ENCODE data around the gene MPC1.

The MPC1 gene

GRCh38 chr6:166342349-166343149, 40.2 kb downstream of the MPC1 start, which contains the start of gene SFT2D1:
Gene SFT2D1 (minus strand): TSS chr6:166342545. CDS start chr6:166342481, 64 bp downstream.
- Mint-ChIP-seq H3K4me1 (ENCODE audit: low read depth) (peaks cover 27% of the 10 kb centered on the region), H3K27ac (peak within 1 kb of the TSS; percentile 94), H3K27me3 (no peaks in the 10 kb centered on the region), H3K9me3 (no peaks in the 10 kb centered on the region), H3K36me3 (ENCODE audit: low read depth) (peaks cover 12% of the 10 kb centered on the region), H3K4me3 (peak within 1 kb of the TSS; percentile 92)
- intact Hi-C loops (cut with micrococcal nuclease): loop anchor here (1.0 to 2.0 kb wide), 2 partner anchors 39 to 84 kb away; no protein-coding TSS in a partner anchor

- Mint-ChIP-seq H3K9me3 (no peaks in the 10 kb centered on the region), H3K27me3 (no peaks in the 10 kb centered on the region), H3K4me3 (peak overlapping the region; percentile 92), H3K4me1 (ENCODE audit: low read depth) (peaks cover 26% of the 10 kb centered on the region), H3K36me3 (ENCODE audit: low read depth) (peaks cover 12% of the 10 kb centered on the region), H3K27ac (peak overlapping the region; percentile 94)
- intact Hi-C loops (cut with micrococcal nuclease): loop anchor here (1.0 to 2.0 kb wide), 2 partner anchors 39 to 83 kb away; no protein-coding TSS in a partner anchor
Observed at GRCh38 chr6:166341977-166342348, 40.8 kb downstream of the MPC1 start.

GRCh38 chr6:166341464-166341863, 41.3 kb downstream of the MPC1 start:
- Mint-ChIP-seq H3K4me3 (peak overlapping the region; percentile 92), H3K27me3 (no peaks in the 10 kb centered on the region), H3K36me3 (ENCODE audit: low read depth) (peaks cover 12% of the 10 kb centered on the region), H3K4me1 (ENCODE audit: low read depth) (peaks cover 21% of the 10 kb centered on the region), H3K9me3 (no peaks in the 10 kb centered on the region), H3K27ac (peak overlapping the region; percentile 94)
- intact Hi-C loops (cut with micrococcal nuclease): no loop called here

GRCh38 chr6:166338854-166339253, 43.9 kb downstream of the MPC1 start:
- peaks cover 14% of the 10 kb centered on the region for H3K36me3 Mint-ChIP-seq (ENCODE audit: low read depth)
- H3K27me3 Mint-ChIP-seq: no peaks in the 10 kb centered on the region
- no peak overlapping the region for H3K4me3 Mint-ChIP-seq
- no peak overlapping the region for H3K27ac Mint-ChIP-seq
- intact Hi-C loops (cut with micrococcal nuclease): no loop called here
- H3K4me1 Mint-ChIP-seq (ENCODE audit: low read depth): peaks cover 20% of the 10 kb centered on the region
- no peaks in the 10 kb centered on the region for H3K9me3 Mint-ChIP-seq

- no peak overlapping the region for H3K27ac Mint-ChIP-seq
- no peaks in the 10 kb centered on the region for H3K9me3 Mint-ChIP-seq
- H3K4me1 Mint-ChIP-seq (ENCODE audit: low read depth): peaks cover 40% of the 10 kb centered on the region
- H3K4me3 Mint-ChIP-seq: no peak overlapping the region
- H3K36me3 Mint-ChIP-seq (ENCODE audit: low read depth): peaks cover 22% of the 10 kb centered on the region
- intact Hi-C loops (cut with micrococcal nuclease): no loop called here
- no peaks in the 10 kb centered on the region for H3K27me3 Mint-ChIP-seq
Observed at GRCh38 chr6:166336847-166337246, 45.9 kb downstream of the MPC1 start.

GRCh38 chr6:166335378-166336302, 47.1 kb downstream of the MPC1 start:
- no peak overlapping the region for H3K27ac Mint-ChIP-seq

GRCh38 chr6:166334878-166335277, 47.9 kb downstream of the MPC1 start:
- Mint-ChIP-seq H3K36me3 (ENCODE audit: low read depth) (peaks cover 25% of the 10 kb centered on the region), H3K27me3 (no peaks in the 10 kb centered on the region), H3K4me3 (no peak overlapping the region), H3K9me3 (no peaks in the 10 kb centered on the region), H3K4me1 (ENCODE audit: low read depth) (peaks cover 45% of the 10 kb centered on the region), H3K27ac (no peak overlapping the region)
- intact Hi-C loops (cut with micrococcal nuclease): no loop called here

More at GRCh38 chr6:166335378-166336302, 47.1 kb downstream of the MPC1 start:
- peaks cover 23% of the 10 kb centered on the region for H3K36me3 Mint-ChIP-seq (ENCODE audit: low read depth)
- intact Hi-C loops (cut with micrococcal nuclease): no loop called here
- H3K4me3 Mint-ChIP-seq: no peak overlapping the region
- H3K9me3 Mint-ChIP-seq: no peaks in the 10 kb centered on the region
- no peaks in the 10 kb centered on the region for H3K27me3 Mint-ChIP-seq
- peaks cover 43% of the 10 kb centered on the region for H3K4me1 Mint-ChIP-seq (ENCODE audit: low read depth)

- Mint-ChIP-seq H3K9me3 (no peaks in the 10 kb centered on the region), H3K4me3 (no peak overlapping the region), H3K4me1 (ENCODE audit: low read depth) (peaks cover 45% of the 10 kb centered on the region), H3K27me3 (no peaks in the 10 kb centered on the region), H3K36me3 (ENCODE audit: low read depth) (peaks cover 34% of the 10 kb centered on the region), H3K27ac (peak overlapping the region; percentile 51)
- intact Hi-C loops (cut with micrococcal nuclease): no loop called here
Observed at GRCh38 chr6:166333172-166333995, 49.4 kb downstream of the MPC1 start.

- H3K4me3 Mint-ChIP-seq: no peak overlapping the region
- H3K36me3 Mint-ChIP-seq (ENCODE audit: low read depth): peaks cover 47% of the 10 kb centered on the region
- intact Hi-C loops (cut with micrococcal nuclease): no loop called here
- no peaks in the 10 kb centered on the region for H3K27me3 Mint-ChIP-seq
- H3K9me3 Mint-ChIP-seq: no peaks in the 10 kb centered on the region
- peak overlapping the region; percentile 11 for H3K27ac Mint-ChIP-seq
- peaks cover 40% of the 10 kb centered on the region for H3K4me1 Mint-ChIP-seq (ENCODE audit: low read depth)
Observed at GRCh38 chr6:166331503-166332415, 51.0 kb downstream of the MPC1 start.

GRCh38 chr6:166330612-166331011, 52.1 kb downstream of the MPC1 start:
- no peaks in the 10 kb centered on the region for H3K9me3 Mint-ChIP-seq
- H3K4me3 Mint-ChIP-seq: no peak overlapping the region
- peaks cover 45% of the 10 kb centered on the region for H3K4me1 Mint-ChIP-seq (ENCODE audit: low read depth)
- H3K27ac Mint-ChIP-seq: no peak overlapping the region
- peaks cover 57% of the 10 kb centered on the region for H3K36me3 Mint-ChIP-seq (ENCODE audit: low read depth)
- H3K27me3 Mint-ChIP-seq: no peaks in the 10 kb centered on the region
- intact Hi-C loops (cut with micrococcal nuclease): no loop called here

- H3K4me3 Mint-ChIP-seq: no peak overlapping the region
- H3K36me3 Mint-ChIP-seq (ENCODE audit: low read depth): peaks cover 81% of the 10 kb centered on the region
- H3K4me1 Mint-ChIP-seq (ENCODE audit: low read depth): peaks cover 9% of the 10 kb centered on the region
- intact Hi-C loops (cut with micrococcal nuclease): loop anchor here (5.0 kb wide), 1 partner anchor 42 kb away; no protein-coding TSS in a partner anchor
- H3K9me3 Mint-ChIP-seq: no peaks in the 10 kb centered on the region
- H3K27ac Mint-ChIP-seq: no peak overlapping the region
- H3K27me3 Mint-ChIP-seq: no peaks in the 10 kb centered on the region
Observed at GRCh38 chr6:166325383-166326042, 57.2 kb downstream of the MPC1 start.

GRCh38 chr6:166323395-166323794, 59.3 kb downstream of the MPC1 start:
- no peak overlapping the region for H3K27ac Mint-ChIP-seq
- H3K4me3 Mint-ChIP-seq: no peak overlapping the region
- intact Hi-C loops (cut with micrococcal nuclease): no loop called here
- H3K27me3 Mint-ChIP-seq: no peaks in the 10 kb centered on the region
- H3K4me1 Mint-ChIP-seq (ENCODE audit: low read depth): peaks cover 13% of the 10 kb centered on the region
- H3K36me3 Mint-ChIP-seq (ENCODE audit: low read depth): peaks cover 84% of the 10 kb centered on the region
- no peaks in the 10 kb centered on the region for H3K9me3 Mint-ChIP-seq

Measured in dendritic cell treated with granulocyte-macrophage colony-stimulating factor and Interleukin-4, amounts not matched to agents 40 ng/mL and 50 ng/mL, for 4 days (primary cell).